HAP-1 (cell line): ENCODE data around the gene ORMDL3.
"Not testable (repeated sequence)": the region's sequence is repeated elsewhere in the genome, so short reads cannot be mapped to it uniquely, and the experiment has no call there.

Experiments used
- DNase-seq, 2 experiments: peaks; one replicate each; pipeline ENCODE4 v3.0.0-alpha.2; 2016 to 2020; ENCODE audit warnings: low spot score in 2 of 2
- H3K27me3 ChIP-seq: fragments of 250-450 bp; sonication (Bioruptor Pico); 2 replicates; pipeline ENCODE4 v1.5.1; 2020; ENCODE audit warnings: low read depth, mild to moderate bottlenecking, moderate library complexity
- H3K36me3 ChIP-seq: fragments of 250-450 bp; sonication (Bioruptor Pico); replicated peaks from 2 replicates; pipeline ENCODE4 v1.5.1; 2020; ENCODE audit warnings: mild to moderate bottlenecking
- H3K4me1 ChIP-seq: fragments of 250-450 bp; sonication (Bioruptor Pico); 2 replicates; pipeline ENCODE4 v1.5.1; 2020; ENCODE audit warnings: mild to moderate bottlenecking
- H3K4me3 ChIP-seq: fragments of 250-450 bp; sonication (Bioruptor Pico); 2 replicates; pipeline ENCODE4 v1.5.1; 2020; ENCODE audit warnings: mild to moderate bottlenecking, moderate library complexity
- H3K9me3 ChIP-seq: fragments of 250-450 bp; sonication (Bioruptor Pico); 2 replicates; pipeline ENCODE4 v1.5.1; 2020; ENCODE audit warnings: mild to moderate bottlenecking, moderate library complexity
- in situ Hi-C: fragments of 300-500 bp; cut with MboI; formaldehyde crosslinking; loops from 3 replicates; pipeline ENCODE4 v1.14.3; 2020; ENCODE audit warnings: low sequenced_read_pairs, inconsistent platforms, mixed read lengths

ORMDL3 gene

DNA sequence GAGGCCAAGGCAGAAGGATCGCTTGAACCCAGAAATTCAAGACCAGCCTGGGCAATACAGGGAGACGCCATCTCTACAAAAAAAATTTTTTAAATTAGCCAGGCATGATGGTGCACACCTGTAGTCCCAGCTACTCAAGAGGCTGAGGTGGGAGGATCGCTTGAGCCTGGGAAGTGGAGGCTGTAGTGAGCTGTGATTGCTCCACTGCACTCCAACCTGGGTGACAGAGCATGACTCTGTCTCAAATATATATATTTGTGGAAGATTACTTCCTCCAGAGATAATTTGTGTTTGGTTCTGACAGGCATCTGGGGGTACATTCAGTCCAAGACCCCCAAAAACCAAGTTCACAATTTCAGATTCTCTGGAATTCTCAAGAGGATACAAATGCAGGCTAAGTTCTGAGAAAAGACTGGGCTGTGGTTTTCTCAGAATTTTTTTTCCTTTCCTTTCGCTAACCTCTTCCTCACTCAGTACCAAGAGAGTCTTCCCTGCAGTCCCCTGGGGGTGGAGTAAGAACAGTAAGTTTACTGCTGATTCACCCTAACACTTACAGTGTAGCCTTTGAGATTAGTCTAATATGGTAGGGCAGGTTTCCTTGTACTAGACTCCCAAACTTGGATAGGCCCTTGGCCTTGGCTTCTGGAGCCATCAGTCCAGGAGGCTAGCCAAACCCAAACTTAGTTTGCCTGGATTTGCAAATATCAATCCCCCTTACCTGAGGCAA is 24.1 kb downstream of the ORMDL3 start:
- Histone ChIP-seq H3K36me3 (no peaks in the 10 kb centered on the region), H3K27me3 (0 out of 2 replicates have a peak, but pooled peaks cover under 1% of the 10 kb centered on the region), H3K4me1 (no peaks in the 10 kb centered on the region)

GRCh38 chr17:39902027-39902426 is 25.4 kb downstream of the ORMDL3 start:
- H3K27me3 ChIP-seq, H3K4me1 ChIP-seq, H3K9me3 ChIP-seq, in situ Hi-C loops, H3K4me3 ChIP-seq, H3K36me3 ChIP-seq, DNase-seq: not testable (repeated sequence)

More for the DNA sequence above, 24.1 kb downstream of the ORMDL3 start:
- no peak overlapping the region for H3K4me3 ChIP-seq
- DNase-seq, result no peak
- in situ Hi-C loops, result no loop called here
- H3K9me3 ChIP-seq, result no peaks in the 10 kb centered on the region

DNA sequence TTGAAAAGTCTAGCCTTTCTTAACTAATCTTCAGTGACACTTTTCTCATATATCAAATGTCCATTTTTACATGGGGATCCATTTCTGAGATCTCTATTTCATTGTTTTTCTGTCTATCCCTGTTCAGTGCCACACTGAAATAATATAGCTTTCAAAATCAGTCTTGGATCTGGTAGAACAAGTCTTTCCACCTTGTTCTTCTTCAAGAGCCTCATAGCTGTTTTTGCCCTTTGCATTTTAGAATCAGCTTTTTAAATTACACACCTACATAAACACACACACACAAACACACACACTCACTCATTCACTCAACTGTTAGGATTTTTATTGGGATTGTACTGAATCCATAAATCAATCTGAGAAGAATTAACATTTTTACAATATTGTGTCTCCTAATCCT is 28.2 kb downstream of the ORMDL3 start:
- H3K9me3 ChIP-seq, result no peaks in the 10 kb centered on the region

GRCh38 chr17:39898088-39898487 is 29.3 kb downstream of the ORMDL3 start:
- Histone ChIP-seq H3K9me3 (no peaks in the 10 kb centered on the region), H3K36me3 (no peaks in the 10 kb centered on the region), H3K4me1 (no peaks in the 10 kb centered on the region), H3K4me3 (no peak overlapping the region), H3K27me3 (peaks cover 9% of the 10 kb centered on the region)
- in situ Hi-C loops, result no loop called here
- DNase-seq, result no peak

More for the DNA sequence above, 28.2 kb downstream of the ORMDL3 start:
- in situ Hi-C loops, result no loop called here
- Histone ChIP-seq H3K36me3 (no peaks in the 10 kb centered on the region), H3K4me1 (no peaks in the 10 kb centered on the region), H3K4me3 (no peak overlapping the region), H3K27me3 (peaks cover 7% of the 10 kb centered on the region)
- no peak for DNase-seq

DNA sequence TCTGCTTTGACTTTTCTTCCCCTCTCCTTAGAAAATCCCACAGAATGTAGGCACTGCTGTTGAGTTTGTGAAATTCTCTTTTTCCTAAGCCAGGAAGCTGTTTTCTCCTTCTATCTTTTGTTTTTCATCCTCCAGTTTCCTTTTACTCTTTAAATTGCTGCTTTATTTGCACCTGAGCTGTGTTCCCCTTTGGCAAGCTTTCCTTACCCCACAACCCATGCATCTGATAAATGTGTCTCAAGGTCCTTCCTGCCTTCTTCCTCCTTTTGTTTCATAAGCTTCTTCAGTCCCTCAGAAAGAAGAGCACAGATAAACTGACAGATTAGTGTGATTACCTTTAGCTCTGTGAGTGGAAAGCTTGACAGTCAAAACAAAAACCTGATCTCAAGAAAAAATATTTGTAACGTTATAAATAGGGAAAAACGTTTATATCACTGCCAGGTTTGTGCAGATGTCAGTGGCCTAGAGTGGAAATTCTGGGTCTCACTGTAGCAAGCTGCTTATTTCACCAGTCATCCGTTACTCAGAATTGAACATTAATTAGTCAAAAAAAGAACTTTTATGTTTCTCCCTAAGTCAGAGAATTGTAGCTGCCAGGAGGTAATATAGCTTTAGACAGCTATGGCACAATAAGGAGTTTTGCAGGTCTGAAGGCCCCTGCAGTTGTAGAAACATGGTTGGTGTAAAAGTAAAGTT is 32.6 kb downstream of the ORMDL3 start:
- H3K4me3 ChIP-seq, result no peak overlapping the region
- no peaks in the 10 kb centered on the region for H3K9me3 ChIP-seq
- no peaks in the 10 kb centered on the region for H3K36me3 ChIP-seq
- in situ Hi-C loops, result no loop called here
- H3K4me1 ChIP-seq, result no peaks in the 10 kb centered on the region
- no peak for DNase-seq
- peaks cover 20% of the 10 kb centered on the region for H3K27me3 ChIP-seq

DNA sequence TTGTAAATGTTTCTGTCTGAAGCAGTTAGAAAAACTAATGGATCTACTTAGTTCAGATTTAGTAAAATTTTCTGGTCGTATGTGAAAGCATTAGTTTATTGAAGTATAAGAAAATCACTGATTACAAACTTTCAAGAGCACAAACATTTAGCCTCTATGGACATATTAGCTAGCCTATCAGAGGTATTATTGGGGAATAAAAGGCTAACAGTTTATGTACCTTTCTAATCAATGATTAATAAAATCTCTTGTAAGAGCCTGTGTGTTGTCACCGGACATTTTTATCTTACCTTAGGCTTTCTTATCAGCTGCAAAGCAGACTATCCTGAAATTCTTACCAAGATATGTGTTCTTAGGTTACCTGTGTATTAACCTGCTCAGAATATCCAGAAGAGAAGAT is 38.2 kb downstream of the ORMDL3 start:
- Histone ChIP-seq H3K36me3 (no peaks in the 10 kb centered on the region), H3K4me1 (no peaks in the 10 kb centered on the region), H3K4me3 (no peak overlapping the region), H3K9me3 (no peaks in the 10 kb centered on the region), H3K27me3 (peaks cover 25% of the 10 kb centered on the region)
- no peak for DNase-seq
- in situ Hi-C loops, result no loop called here

DNA sequence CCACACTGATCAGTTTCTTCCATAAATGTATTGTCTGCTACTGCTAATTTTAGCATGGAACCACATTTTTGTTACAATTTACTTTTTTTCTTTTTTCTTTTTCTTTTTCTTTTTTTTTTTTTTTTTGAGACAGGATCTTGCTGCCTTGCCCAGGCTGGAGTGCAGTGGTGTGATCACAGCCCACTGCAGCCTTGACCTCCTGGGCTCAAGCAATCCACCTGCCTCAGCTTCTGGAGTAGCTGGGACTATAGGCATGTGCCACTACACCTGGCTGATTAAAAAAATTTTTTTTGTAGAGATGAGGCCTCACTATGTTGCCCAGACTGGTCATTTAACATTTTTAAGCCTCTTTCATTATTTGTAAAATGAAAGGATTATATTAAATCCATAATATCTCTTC is 40.3 kb downstream of the ORMDL3 start:
- no peak for DNase-seq
- H3K4me1 ChIP-seq, result no peaks in the 10 kb centered on the region
- in situ Hi-C loops, result no loop called here
- no peaks in the 10 kb centered on the region for H3K36me3 ChIP-seq
- no peaks in the 10 kb centered on the region for H3K9me3 ChIP-seq
- H3K27me3 ChIP-seq, result peaks cover 24% of the 10 kb centered on the region
- no peak overlapping the region for H3K4me3 ChIP-seq

GRCh38 chr17:39886102-39886501 is 41.3 kb downstream of the ORMDL3 start:
- DNase-seq, H3K36me3 ChIP-seq, in situ Hi-C loops, H3K4me3 ChIP-seq, H3K4me1 ChIP-seq, H3K9me3 ChIP-seq: not testable (repeated sequence)
- H3K27me3 ChIP-seq, result peaks cover 17% of the 10 kb centered on the region

- Histone ChIP-seq H3K9me3 (no peaks in the 10 kb centered on the region), H3K4me3 (no peak overlapping the region), H3K36me3 (no peaks in the 10 kb centered on the region), H3K4me1 (no peaks in the 10 kb centered on the region), H3K27me3 (peaks cover 23% of the 10 kb centered on the region)
- peak in 1 of 2 experiments; percentile 38 for DNase-seq
- in situ Hi-C loops, result no loop called here
Observed at GRCh38 chr17:39872751-39873150, 54.6 kb downstream of the ORMDL3 start.

DNA sequence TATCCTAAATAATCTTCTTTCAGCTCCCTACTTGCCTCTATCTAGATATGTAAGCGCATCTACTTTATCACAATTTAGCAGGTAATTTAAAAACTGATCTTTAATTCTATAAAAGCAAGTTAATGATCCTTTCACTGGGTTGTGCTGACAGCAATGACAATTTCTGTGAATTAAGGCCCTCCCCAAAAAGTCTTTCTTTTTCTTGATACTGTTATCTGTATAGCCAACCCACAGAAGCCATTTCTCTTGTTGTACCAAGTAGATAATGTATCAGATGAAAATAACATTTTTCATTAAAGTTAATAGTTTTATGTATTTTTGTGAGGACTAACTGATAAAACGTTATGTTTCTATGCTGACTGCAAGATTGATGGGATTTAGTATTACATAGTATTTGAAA is 55.6 kb downstream of the ORMDL3 start:
- peaks cover 14% of the 10 kb centered on the region for H3K27me3 ChIP-seq
- no peaks in the 10 kb centered on the region for H3K9me3 ChIP-seq
- no peaks in the 10 kb centered on the region for H3K4me1 ChIP-seq
- in situ Hi-C loops, result no loop called here
- DNase-seq, result no peak
- H3K36me3 ChIP-seq, result no peaks in the 10 kb centered on the region
- H3K4me3 ChIP-seq, result no peak overlapping the region
